ENCODE results near the gene RPTOR. TPM values are rescaled to one million over a fixed set of nuclear protein-coding genes. Genes with fewer than 3 reads are reported as not detected.

The RPTOR gene
- total RNA-seq, 1 experiment from 2014 or later, result 46.2 TPM

DNA sequence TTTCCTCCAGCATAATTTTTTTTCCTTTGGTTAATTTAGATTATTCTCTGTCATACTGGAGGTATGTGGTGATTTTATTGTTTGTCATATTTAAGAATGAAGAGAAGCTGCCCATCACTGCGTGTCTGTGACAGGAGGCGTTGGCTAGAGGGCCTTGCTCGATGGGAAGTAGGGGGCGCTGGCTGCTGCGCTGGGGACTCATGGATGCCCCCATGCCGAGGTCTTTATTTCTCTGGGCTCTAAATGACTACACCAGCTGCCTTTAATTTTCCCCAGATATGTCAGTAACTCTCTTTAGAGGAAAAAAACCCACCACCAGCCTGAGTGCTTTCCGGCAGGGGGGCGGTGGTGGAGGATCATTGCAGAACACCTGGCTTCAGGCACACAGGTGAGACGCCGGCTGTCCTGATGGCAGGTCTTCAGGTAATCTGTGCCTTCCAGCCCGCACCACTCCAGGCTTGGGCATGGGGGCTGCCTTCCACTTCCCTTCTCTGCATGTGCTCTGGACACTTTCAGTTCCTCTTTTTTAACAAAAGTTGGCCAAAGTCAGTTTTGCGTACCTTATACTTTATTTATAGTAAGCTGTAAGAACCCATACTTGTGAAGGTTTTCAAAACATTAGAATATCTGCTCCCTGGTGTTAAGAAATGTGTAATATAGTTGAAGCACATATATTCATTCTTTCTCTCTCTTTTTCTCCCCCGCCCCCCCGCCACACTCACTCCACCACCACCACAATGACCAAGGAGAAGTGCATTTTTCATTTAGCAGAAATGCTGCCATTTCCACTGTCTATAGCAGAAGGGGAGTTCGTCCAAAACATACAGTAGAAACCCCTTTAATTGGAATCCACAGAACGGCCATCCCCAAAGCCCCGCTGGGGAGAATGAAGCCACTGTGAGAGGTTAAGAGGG, 192.7 kb downstream of the RPTOR start:
- Histone ChIP-seq H3K27me3 (ENCODE audit: low read length) (no peaks in the 10 kb centered on the region), H2AFZ (ENCODE audit: low read length) (no peak overlapping the region), H3F3A (ENCODE audit: low read length, unreplicated experiment) (no peaks in the 10 kb centered on the region), H3K9ac (ENCODE audit: low read length) (no peak overlapping the region), H3K4me3 (ENCODE audit: low read length) (no peak overlapping the region), H3K4me2 (ENCODE audit: low read length) (no peak overlapping the region), H3K79me2 (ENCODE audit: low read length) (no peaks in the 10 kb centered on the region), H4K20me1 (ENCODE audit: low read length) (no peaks in the 10 kb centered on the region), H3K9me3 (ENCODE audit: low read length) (no peaks in the 10 kb centered on the region), H3K27ac (ENCODE audit: low read length) (no peak overlapping the region), H3K9me2 (replicated peaks; ENCODE audit: low read length) (no peaks in the 10 kb centered on the region), H3K36me3 (ENCODE audit: low read depth, low read length) (peaks cover 8% of the 10 kb centered on the region), H3K4me1 (ENCODE audit: insufficient read depth, low read length) (no peaks in the 10 kb centered on the region)
- POLR2A ChIA-PET (ENCODE audit: unreplicated experiment), result no interaction called here
- ATAC-seq, result no peak
- intact Hi-C loops (cut with micrococcal nuclease), result no loop called here
- CTCF ChIA-PET, result no interaction called here
- no TSS peak for BruUV-seq (replicated peaks)
- no peak for DNase-seq
- TF ChIP-seq CTCF (conservative IDR thresholded peaks at IDR 0.05; ENCODE audit: low read depth, low read length) (no peak), EZH2 (IDR thresholded peaks at IDR 0.05; ENCODE audit: low read length, unreplicated experiment) (no peak), EZH2phosphoT487 (IDR thresholded peaks at IDR 0.05; ENCODE audit: borderline replicate concordance, low read length) (no peak)

- Histone ChIP-seq H3K27me3 (ENCODE audit: low read length) (no peaks in the 10 kb centered on the region), H3K4me2 (ENCODE audit: low read length) (no peak overlapping the region), H3K36me3 (ENCODE audit: low read depth, low read length) (peaks cover 10% of the 10 kb centered on the region), H3K79me2 (ENCODE audit: low read length) (no peaks in the 10 kb centered on the region), H3K9me2 (replicated peaks; ENCODE audit: low read length) (no peaks in the 10 kb centered on the region), H3K4me1 (ENCODE audit: insufficient read depth, low read length) (no peaks in the 10 kb centered on the region), H3F3A (ENCODE audit: low read length, unreplicated experiment) (no peaks in the 10 kb centered on the region), H2AFZ (ENCODE audit: low read length) (no peak overlapping the region), H3K9me3 (ENCODE audit: low read length) (no peaks in the 10 kb centered on the region), H3K4me3 (ENCODE audit: low read length) (no peak overlapping the region), H3K27ac (ENCODE audit: low read length) (no peak overlapping the region), H4K20me1 (ENCODE audit: low read length) (no peaks in the 10 kb centered on the region), H3K9ac (ENCODE audit: low read length) (no peak overlapping the region)
- BruUV-seq (replicated peaks), result no TSS peak
- DNase-seq (no peak), ATAC-seq (no peak)
- CTCF ChIA-PET, result no interaction called here
- no peak for TF ChIP-seq EZH2 (IDR thresholded peaks at IDR 0.05; ENCODE audit: low read length, unreplicated experiment)
- TF ChIP-seq EZH2phosphoT487 (IDR thresholded peaks at IDR 0.05; ENCODE audit: borderline replicate concordance, low read length), result no peak
- no peak for TF ChIP-seq CTCF (conservative IDR thresholded peaks at IDR 0.05; ENCODE audit: low read depth, low read length)
- POLR2A ChIA-PET (ENCODE audit: unreplicated experiment), result no interaction called here
- intact Hi-C loops (cut with micrococcal nuclease), result no loop called here
These were observed 193.6 kb downstream of the RPTOR start for GRCh38 chr17:80738020-80738808.
